ENCODE results near the gene LSM4. TPM values are rescaled to one million over a fixed set of nuclear protein-coding genes. Genes with fewer than 3 reads are reported as not detected.
"Not testable (repeated sequence)": the region's sequence is repeated elsewhere in the genome, so short reads cannot be mapped to it uniquely, and the experiment has no call there.

The LSM4 gene
- total RNA-seq, 1 donor from 2014 or later = 94.8 TPM

GRCh38 chr19:18363787-18364186 is 40.9 kb upstream of the LSM4 start:
- Histone ChIP-seq H3K27me3 (ENCODE audit: low read depth) (no peaks in the 10 kb centered on the region), H3K27ac (replicated peaks) (peak overlapping the region; percentile 87)

GRCh38 chr19:18362934-18363542 is 40.2 kb upstream of the LSM4 start:
- Histone ChIP-seq H3K4me3 (no peak overlapping the region), H3K9me3 (replicated peaks) (no peaks in the 10 kb centered on the region), H3K36me3 (peaks cover 54% of the 10 kb centered on the region), H3K27ac (replicated peaks) (peak overlapping the region; percentile 87), H3K27me3 (ENCODE audit: low read depth) (no peaks in the 10 kb centered on the region), H3K4me1 (peaks cover 32% of the 10 kb centered on the region)
- no peak for DNase-seq
- intact Hi-C loops (cut with micrococcal nuclease) = no loop called here
- TF ChIP-seq CTCF (IDR thresholded peaks at IDR 0.05; ENCODE audit: borderline replicate concordance) = no peak

More at GRCh38 chr19:18363787-18364186, 40.9 kb upstream of the LSM4 start:
- Histone ChIP-seq H3K4me1 (peaks cover 32% of the 10 kb centered on the region), H3K4me3 (no peak overlapping the region), H3K9me3 (replicated peaks) (no peaks in the 10 kb centered on the region), H3K36me3 (peaks cover 46% of the 10 kb centered on the region)
- DNase-seq = no peak
- no peak for TF ChIP-seq CTCF (IDR thresholded peaks at IDR 0.05; ENCODE audit: borderline replicate concordance)
- intact Hi-C loops (cut with micrococcal nuclease) = no loop called here

GRCh38 chr19:18361646-18362045 is 38.8 kb upstream of the LSM4 start:
- H3K36me3 ChIP-seq = peaks cover 68% of the 10 kb centered on the region
- H3K9me3 ChIP-seq (replicated peaks) = no peaks in the 10 kb centered on the region
- H3K4me1 ChIP-seq = peaks cover 39% of the 10 kb centered on the region
- intact Hi-C loops (cut with micrococcal nuclease) = no loop called here
- TF ChIP-seq CTCF (IDR thresholded peaks at IDR 0.05; ENCODE audit: borderline replicate concordance) = no peak
- H3K4me3 ChIP-seq = no peak overlapping the region
- no peak for DNase-seq
- no peaks in the 10 kb centered on the region for H3K27me3 ChIP-seq (ENCODE audit: low read depth)
- no peak overlapping the region for H3K27ac ChIP-seq (replicated peaks)

- intact Hi-C loops (cut with micrococcal nuclease) = no loop called here
- Histone ChIP-seq H3K27me3 (ENCODE audit: low read depth) (no peaks in the 10 kb centered on the region), H3K36me3 (peaks cover 72% of the 10 kb centered on the region), H3K4me1 (peaks cover 7% of the 10 kb centered on the region), H3K4me3 (no peak overlapping the region), H3K27ac (replicated peaks) (no peak overlapping the region), H3K9me3 (replicated peaks) (no peaks in the 10 kb centered on the region)
- no peak for TF ChIP-seq CTCF (IDR thresholded peaks at IDR 0.05; ENCODE audit: borderline replicate concordance)
- DNase-seq = no peak
These were observed 34.2 kb upstream of the LSM4 start for GRCh38 chr19:18357041-18357440.

GRCh38 chr19:18354743-18355142 is 31.9 kb upstream of the LSM4 start:
- intact Hi-C loops (cut with micrococcal nuclease) = not testable (repeated sequence)

GRCh38 chr19:18353378-18354005 is 30.6 kb upstream of the LSM4 start:
- no peak for TF ChIP-seq CTCF (IDR thresholded peaks at IDR 0.05; ENCODE audit: borderline replicate concordance)
- H3K27ac ChIP-seq (replicated peaks) = no peak overlapping the region
- intact Hi-C loops (cut with micrococcal nuclease) = no loop called here
- H3K4me3 ChIP-seq = no peak overlapping the region
- H3K9me3 ChIP-seq (replicated peaks) = no peaks in the 10 kb centered on the region
- DNase-seq = no peak
- H3K4me1 ChIP-seq = peaks cover 7% of the 10 kb centered on the region
- H3K27me3 ChIP-seq (ENCODE audit: low read depth) = no peaks in the 10 kb centered on the region
- H3K36me3 ChIP-seq = peaks cover 46% of the 10 kb centered on the region

More at GRCh38 chr19:18354743-18355142, 31.9 kb upstream of the LSM4 start:
- DNase-seq; H3K9me3 ChIP-seq (replicated peaks); H3K27ac ChIP-seq (replicated peaks); H3K4me1 ChIP-seq; H3K27me3 ChIP-seq (ENCODE audit: low read depth); H3K4me3 ChIP-seq: not testable (repeated sequence)
- H3K36me3 ChIP-seq = peaks cover 58% of the 10 kb centered on the region

Measured in left ventricle myocardium inferior (tissue), 1 donor.